Peyer's patch (tissue), 4 donors: ENCODE data around the gene IL1RN.

Experiments used
- POLR2A ChIP-seq, 2 donors: fragments of 450-650 bp; IDR thresholded peaks; one replicate each; pipeline ENCODE4 v1.5.1; 2017; ENCODE audit warnings: antibody characterized with exemption in 2 of 2, mild to moderate bottlenecking in 2 of 2, moderate library complexity in 2 of 2
- TF ChIP-seq, protein P1 (sequence below), 6 experiments: fragments of 450-650 bp in 4 of 6; fragments of 200-600 bp in 2 of 6; sonication (generic) in 1 of 6; IDR thresholded peaks; one replicate each; pipeline ENCODE4 v1.5.1; 2017 to 2019; ENCODE audit warnings: antibody characterized with exemption in 6 of 6, mild to moderate bottlenecking in 3 of 6, moderate library complexity in 1 of 6

DNA sequence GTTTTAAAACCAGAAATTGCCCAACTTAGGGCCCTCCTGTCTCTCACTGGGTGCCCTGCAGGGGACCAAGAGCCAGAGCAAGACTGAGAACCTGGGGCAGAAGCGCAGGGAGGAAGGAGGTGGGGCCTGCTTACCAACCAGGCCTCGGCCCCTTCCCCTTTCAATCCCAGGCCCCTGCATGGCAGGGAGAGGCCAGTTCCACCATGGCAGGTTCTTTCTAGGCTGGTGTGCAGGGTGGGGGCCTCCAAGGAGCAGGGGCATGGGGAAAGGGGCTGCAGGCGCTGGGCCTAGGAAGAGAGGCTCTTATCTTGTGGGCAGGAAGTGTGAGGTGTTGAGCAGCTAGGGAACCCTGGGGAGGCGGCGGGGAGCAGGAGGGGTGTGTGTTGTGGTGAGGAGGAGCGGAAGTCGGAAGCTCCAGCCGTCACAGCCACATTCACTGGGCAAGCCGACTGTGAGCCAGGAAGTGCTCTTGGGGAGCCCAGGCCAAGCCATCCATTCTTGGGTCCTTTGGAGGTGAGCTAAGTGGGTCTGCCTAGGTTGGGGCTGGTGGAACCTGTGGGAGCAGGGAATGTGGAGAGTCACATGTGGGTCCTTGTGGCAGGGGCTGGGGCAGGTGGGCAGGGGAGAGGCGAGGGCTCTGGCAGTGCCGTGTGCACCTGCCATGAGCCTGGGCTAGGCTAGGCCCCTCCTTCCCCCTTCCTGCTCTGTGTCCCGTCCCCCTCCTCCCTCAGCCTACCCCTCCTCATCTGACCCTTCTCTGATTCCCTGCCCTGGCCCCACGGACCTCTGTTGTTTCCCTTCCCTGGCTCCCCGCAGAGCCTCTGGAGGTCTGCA is 46.4 kb downstream of the IL1RN start, which contains the start of gene PSD4:
- TF ChIP-seq, protein P1, sequence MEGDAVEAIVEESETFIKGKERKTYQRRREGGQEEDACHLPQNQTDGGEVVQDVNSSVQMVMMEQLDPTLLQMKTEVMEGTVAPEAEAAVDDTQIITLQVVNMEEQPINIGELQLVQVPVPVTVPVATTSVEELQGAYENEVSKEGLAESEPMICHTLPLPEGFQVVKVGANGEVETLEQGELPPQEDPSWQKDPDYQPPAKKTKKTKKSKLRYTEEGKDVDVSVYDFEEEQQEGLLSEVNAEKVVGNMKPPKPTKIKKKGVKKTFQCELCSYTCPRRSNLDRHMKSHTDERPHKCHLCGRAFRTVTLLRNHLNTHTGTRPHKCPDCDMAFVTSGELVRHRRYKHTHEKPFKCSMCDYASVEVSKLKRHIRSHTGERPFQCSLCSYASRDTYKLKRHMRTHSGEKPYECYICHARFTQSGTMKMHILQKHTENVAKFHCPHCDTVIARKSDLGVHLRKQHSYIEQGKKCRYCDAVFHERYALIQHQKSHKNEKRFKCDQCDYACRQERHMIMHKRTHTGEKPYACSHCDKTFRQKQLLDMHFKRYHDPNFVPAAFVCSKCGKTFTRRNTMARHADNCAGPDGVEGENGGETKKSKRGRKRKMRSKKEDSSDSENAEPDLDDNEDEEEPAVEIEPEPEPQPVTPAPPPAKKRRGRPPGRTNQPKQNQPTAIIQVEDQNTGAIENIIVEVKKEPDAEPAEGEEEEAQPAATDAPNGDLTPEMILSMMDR (IDR thresholded peaks at IDR 0.05) = no peak
- no peak for TF ChIP-seq POLR2A (IDR thresholded peaks at IDR 0.05)
